ENCODE results near the gene NPHP3. TPM values are rescaled to one million over a fixed set of nuclear protein-coding genes. Genes with fewer than 3 reads are reported as not detected.
"Not testable (repeated sequence)": the region's sequence is repeated elsewhere in the genome, so short reads cannot be mapped to it uniquely, and the experiment has no call there.

Gene NPHP3
- total RNA-seq, 2 donors from 2014 or later, result 10.7 to 16.4 TPM

DNA sequence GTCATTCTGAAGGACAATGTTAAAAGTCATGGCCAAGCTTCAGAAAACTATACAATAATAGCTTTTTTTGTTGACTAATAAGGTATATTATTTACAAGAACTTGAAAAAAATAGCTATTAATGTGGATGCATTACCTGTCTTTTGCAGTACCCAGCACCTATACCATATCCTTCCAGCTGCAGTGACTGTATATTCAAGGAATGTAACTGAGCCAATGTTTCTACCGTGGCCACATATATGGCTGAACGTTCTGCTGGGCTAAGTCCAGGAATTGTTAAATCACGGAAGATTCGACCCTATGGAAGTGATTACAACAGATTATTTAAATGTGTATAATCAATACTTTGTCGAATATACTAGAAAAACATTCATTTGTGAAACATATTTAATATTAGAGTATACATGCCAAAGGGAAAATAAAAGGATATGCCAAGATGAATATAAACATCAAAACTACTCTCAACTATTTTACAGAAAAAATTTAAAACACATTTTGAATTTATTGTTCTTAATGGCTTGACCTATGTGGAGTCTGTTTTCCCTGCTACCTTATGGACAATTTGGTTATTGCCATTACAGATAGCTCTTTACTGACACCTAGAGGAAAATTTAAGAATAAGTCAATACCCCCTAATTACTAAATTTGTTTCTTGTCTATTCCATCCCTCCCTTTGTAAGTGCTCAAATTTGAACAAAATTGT lies 80.2 kb downstream of the NPHP3 start:
- no peak for DNase-seq
- no peaks in the 10 kb centered on the region for H3K9me3 ChIP-seq
- TF ChIP-seq, protein P1, sequence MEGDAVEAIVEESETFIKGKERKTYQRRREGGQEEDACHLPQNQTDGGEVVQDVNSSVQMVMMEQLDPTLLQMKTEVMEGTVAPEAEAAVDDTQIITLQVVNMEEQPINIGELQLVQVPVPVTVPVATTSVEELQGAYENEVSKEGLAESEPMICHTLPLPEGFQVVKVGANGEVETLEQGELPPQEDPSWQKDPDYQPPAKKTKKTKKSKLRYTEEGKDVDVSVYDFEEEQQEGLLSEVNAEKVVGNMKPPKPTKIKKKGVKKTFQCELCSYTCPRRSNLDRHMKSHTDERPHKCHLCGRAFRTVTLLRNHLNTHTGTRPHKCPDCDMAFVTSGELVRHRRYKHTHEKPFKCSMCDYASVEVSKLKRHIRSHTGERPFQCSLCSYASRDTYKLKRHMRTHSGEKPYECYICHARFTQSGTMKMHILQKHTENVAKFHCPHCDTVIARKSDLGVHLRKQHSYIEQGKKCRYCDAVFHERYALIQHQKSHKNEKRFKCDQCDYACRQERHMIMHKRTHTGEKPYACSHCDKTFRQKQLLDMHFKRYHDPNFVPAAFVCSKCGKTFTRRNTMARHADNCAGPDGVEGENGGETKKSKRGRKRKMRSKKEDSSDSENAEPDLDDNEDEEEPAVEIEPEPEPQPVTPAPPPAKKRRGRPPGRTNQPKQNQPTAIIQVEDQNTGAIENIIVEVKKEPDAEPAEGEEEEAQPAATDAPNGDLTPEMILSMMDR (IDR thresholded peaks at IDR 0.05), result peak; percentile 78

DNA sequence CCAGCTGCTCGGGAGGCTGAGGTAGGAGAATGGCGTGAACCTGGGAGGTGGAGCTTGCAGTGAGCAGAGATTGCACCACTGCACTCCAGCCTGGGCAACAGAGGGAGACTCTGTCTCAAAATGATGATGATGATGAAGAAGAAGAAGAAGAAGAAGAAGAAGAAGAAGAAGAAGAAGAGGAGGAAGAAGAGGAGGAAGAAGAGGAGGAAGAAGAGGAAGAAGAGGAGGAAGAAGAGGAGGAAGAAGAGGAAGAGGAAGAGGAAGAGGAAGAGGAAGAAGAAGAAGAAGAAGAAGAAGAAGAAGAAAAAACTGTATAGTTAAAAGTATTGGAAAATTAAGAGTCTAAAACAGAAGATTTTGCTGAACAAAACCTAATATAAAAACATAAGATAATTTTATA lies 80.8 kb downstream of the NPHP3 start:
- not testable (repeated sequence) for H3K4me3 ChIP-seq; H3K27ac ChIP-seq; H3K36me3 ChIP-seq; H3K9ac ChIP-seq (ENCODE audit: low read depth in 2 of 2, low read length in 2 of 2); DNase-seq; H3K4me1 ChIP-seq; H3K9me3 ChIP-seq; H3K27me3 ChIP-seq
- intact Hi-C loops (cut with DNase I), result loop anchor here (10.0 kb wide), 1 partner anchor 287 kb away; no protein-coding TSS in a partner anchor

More for the DNA sequence above, 80.2 kb downstream of the NPHP3 start:
- Histone ChIP-seq H3K27ac (no peak overlapping the region), H3K36me3 (no peaks in the 10 kb centered on the region), H3K27me3 (no peaks in the 10 kb centered on the region), H3K9ac (ENCODE audit: low read depth in 2 of 2, low read length in 2 of 2) (no peak overlapping the region), H3K4me1 (no peaks in the 10 kb centered on the region), H3K4me3 (no peak overlapping the region)
- intact Hi-C loops (cut with DNase I), result loop anchor here (10.0 kb wide), 1 partner anchor 287 kb away; no protein-coding TSS in a partner anchor

DNA sequence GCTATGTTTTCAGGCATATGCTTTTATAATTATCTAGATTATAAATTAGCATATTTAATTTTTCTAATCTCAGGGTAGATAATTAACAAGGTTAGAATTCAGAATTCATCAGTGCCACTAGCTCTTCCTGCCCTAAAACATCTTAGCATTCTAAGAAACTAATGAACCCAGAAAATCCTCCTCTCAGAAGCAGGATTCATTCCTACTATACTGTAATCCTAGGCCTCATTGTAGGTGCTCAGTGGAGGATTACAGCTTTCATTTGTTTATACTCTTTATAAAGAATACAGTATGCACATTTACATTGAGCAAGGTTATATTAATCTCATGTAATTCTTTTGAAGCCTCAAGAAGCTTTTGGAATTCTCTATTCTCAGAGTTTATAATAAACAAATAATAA lies 83.5 kb downstream of the NPHP3 start:
- DNase-seq, result no peak
- TF ChIP-seq, protein P1 (IDR thresholded peaks at IDR 0.05), result no peak
- Histone ChIP-seq H3K36me3 (no peaks in the 10 kb centered on the region), H3K27ac (no peak overlapping the region), H3K4me3 (no peak overlapping the region), H3K27me3 (no peaks in the 10 kb centered on the region), H3K9me3 (no peaks in the 10 kb centered on the region), H3K4me1 (no peaks in the 10 kb centered on the region), H3K9ac (ENCODE audit: low read depth in 2 of 2, low read length in 2 of 2) (no peak overlapping the region)
- intact Hi-C loops (cut with DNase I), result loop anchor here (2.0 kb wide), 1 partner anchor 102 kb away; no protein-coding TSS in a partner anchor

DNA sequence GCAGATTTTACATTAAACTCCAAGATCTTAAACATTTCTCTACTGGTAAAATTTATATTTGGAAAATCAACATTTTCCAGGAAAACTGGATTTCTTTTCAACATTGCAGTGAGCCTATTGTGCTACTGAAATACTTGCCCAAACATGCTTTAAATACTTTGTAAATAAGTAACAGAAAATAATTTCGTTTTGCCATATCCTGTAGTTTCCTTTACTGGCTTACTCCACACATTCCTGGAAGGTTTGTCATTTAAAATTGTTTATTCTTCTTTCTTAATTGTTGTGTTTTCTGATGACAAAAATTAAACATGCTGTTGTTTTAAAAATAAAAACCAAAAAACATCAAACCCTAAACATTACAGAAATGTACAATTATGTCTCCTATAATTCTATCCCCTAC lies 84.6 kb downstream of the NPHP3 start:
- intact Hi-C loops (cut with DNase I), result no loop called here
- no peak overlapping the region for H3K27ac ChIP-seq
- DNase-seq, result no peak
- no peaks in the 10 kb centered on the region for H3K27me3 ChIP-seq
- no peaks in the 10 kb centered on the region for H3K4me1 ChIP-seq
- no peak overlapping the region for H3K4me3 ChIP-seq
- no peaks in the 10 kb centered on the region for H3K36me3 ChIP-seq
- TF ChIP-seq, protein P1 (IDR thresholded peaks at IDR 0.05), result no peak
- no peaks in the 10 kb centered on the region for H3K9me3 ChIP-seq
- H3K9ac ChIP-seq (ENCODE audit: low read depth in 2 of 2, low read length in 2 of 2), result no peak overlapping the region

DNA sequence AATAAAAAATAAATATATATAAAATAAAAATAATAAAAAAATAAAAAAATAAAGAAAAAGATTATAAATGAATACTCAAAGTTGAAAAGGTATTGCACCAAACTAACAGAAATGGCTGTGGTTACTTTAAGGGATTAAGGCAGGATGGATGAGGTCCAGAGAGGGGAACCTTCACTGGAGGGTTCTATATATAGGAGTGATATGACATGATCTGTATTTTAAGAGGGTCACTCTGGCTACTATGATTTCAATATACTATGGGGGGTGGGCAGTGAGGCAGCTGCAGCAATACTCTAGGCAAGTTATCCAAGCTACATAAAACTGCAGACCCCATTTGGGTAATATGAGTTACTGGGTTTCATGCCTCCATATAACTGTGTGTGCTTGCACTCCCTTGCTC lies 87.2 kb downstream of the NPHP3 start:
- Histone ChIP-seq H3K9ac (ENCODE audit: low read depth in 2 of 2, low read length in 2 of 2) (no peak overlapping the region), H3K27me3 (no peaks in the 10 kb centered on the region), H3K27ac (no peak overlapping the region), H3K36me3 (no peaks in the 10 kb centered on the region), H3K4me1 (no peaks in the 10 kb centered on the region), H3K4me3 (no peak overlapping the region), H3K9me3 (no peaks in the 10 kb centered on the region)
- no peak for DNase-seq
- intact Hi-C loops (cut with DNase I), result no loop called here
- TF ChIP-seq, protein P1 (IDR thresholded peaks at IDR 0.05), result no peak

Other genes with a start within 250 kb of the NPHP3 start
- gene ACKR4, start 125.1 kb downstream of the NPHP3 start, total RNA-seq, result under 1 TPM in 1 of 2 donors, not detected in 1; 0.90 TPM
- gene ACAD11, start 62.6 kb downstream of the NPHP3 start, total RNA-seq, result 1 to 10 TPM; 7.2 to 8.9 TPM
- gene UBA5, start 62.1 kb downstream of the NPHP3 start, total RNA-seq, result 10 to 100 TPM; 32.2 to 32.5 TPM